PC-3 (cell line): ENCODE results near the gene WAS.
"Not testable (repeated sequence)": the region's sequence is repeated elsewhere in the genome, so short reads cannot be mapped to it uniquely, and the experiment has no call there.

Experiments
- EZH2 ChIP-seq: fragments of 300-600 bp; sonication (generic); IDR thresholded peaks from one replicate; pipeline ENCODE4 v1.6.1; 2017; ENCODE audit warnings: antibody characterized with exemption, mild to moderate bottlenecking, low read length; ENCODE audit not compliant: unreplicated experiment
- TF ChIP-seq, protein P1 (sequence below): fragments of 300-600 bp; sonication (generic); conservative IDR thresholded peaks from 2 replicates; pipeline ENCODE4 v1.5.1; 2017; ENCODE audit warnings: antibody characterized with exemption, low read depth, mild to moderate bottlenecking, low read length

DNA sequence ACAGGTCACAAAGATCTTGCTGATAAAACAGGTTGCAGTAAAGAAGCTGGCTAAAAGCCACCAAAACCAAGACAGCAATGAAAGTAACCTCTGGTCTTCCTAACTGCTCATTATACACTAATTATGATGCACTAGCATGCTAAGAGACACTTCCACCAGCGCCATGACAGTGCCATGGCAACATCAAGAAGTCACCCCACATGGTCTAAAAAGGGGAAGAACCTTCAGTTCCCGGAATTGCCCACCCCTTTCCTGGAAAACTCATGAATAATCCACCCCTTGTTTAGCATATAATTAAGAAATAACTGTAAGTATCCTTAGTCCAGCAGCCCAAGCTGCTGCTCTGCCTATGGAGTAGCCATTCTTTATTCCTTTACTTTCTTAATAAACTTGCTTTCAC lies 3.1 kb upstream of the WAS start:
- TF ChIP-seq, protein P1, sequence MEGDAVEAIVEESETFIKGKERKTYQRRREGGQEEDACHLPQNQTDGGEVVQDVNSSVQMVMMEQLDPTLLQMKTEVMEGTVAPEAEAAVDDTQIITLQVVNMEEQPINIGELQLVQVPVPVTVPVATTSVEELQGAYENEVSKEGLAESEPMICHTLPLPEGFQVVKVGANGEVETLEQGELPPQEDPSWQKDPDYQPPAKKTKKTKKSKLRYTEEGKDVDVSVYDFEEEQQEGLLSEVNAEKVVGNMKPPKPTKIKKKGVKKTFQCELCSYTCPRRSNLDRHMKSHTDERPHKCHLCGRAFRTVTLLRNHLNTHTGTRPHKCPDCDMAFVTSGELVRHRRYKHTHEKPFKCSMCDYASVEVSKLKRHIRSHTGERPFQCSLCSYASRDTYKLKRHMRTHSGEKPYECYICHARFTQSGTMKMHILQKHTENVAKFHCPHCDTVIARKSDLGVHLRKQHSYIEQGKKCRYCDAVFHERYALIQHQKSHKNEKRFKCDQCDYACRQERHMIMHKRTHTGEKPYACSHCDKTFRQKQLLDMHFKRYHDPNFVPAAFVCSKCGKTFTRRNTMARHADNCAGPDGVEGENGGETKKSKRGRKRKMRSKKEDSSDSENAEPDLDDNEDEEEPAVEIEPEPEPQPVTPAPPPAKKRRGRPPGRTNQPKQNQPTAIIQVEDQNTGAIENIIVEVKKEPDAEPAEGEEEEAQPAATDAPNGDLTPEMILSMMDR = not testable (repeated sequence)
- not testable (repeated sequence) for TF ChIP-seq EZH2
